A673 (cell line): ENCODE measurements around the gene SORL1. TPM values are rescaled to one million over a fixed set of nuclear protein-coding genes. Genes with fewer than 3 reads are reported as not detected.

Source experiments
- BruUV-seq: library from RNA; stranded (reverse); fragments of 400-500 nt; replicated peaks from 2 replicates; lab custom pipeline; 2021; lab: Mats Ljungman, UMichigan
- CTCF ChIA-PET: fragments of 300-600 bp; sonication (Branson Sonifier 250); formaldehyde crosslinking; loops from one replicate; lab custom pipeline; 2022; ENCODE audit warnings: antibody characterized with exemption; lab: Charles Lee
- POLR2A ChIA-PET: fragments of 300-600 bp; sonication (Branson Sonifier 250); formaldehyde crosslinking; loops from one replicate; lab custom pipeline; 2022; ENCODE audit warnings: antibody characterized with exemption; ENCODE audit not compliant: low non-redundant PET; lab: Charles Lee
- DNase-seq: peaks from one replicate; pipeline ENCODE4 v3.0.0-alpha.2; 2015; ENCODE audit warnings: low spot score
- H3K27ac ChIP-seq: fragments of 200-600 bp; sonication (generic); 2 replicates; pipeline ENCODE4 v1.5.1; 2016; ENCODE audit warnings: mixed run types, low read depth, mild to moderate bottlenecking, mixed read lengths, antibody characterized with exemption, low read length; ENCODE audit not compliant: poor library complexity, severe bottlenecking
- H3K27me3 ChIP-seq: fragments of 200-600 bp; sonication (generic); replicated peaks from 2 replicates; pipeline ENCODE4 v1.6.1; 2017; ENCODE audit warnings: mixed run types, low read depth, mild to moderate bottlenecking, mixed read lengths, antibody characterized with exemption, low read length; ENCODE audit not compliant: insufficient read depth, poor library complexity
- H3K36me3 ChIP-seq: fragments of 200-600 bp; sonication (generic); 2 replicates; pipeline ENCODE4 v1.6.1; 2016; ENCODE audit warnings: mixed run types, mild to moderate bottlenecking, mixed read lengths, antibody characterized with exemption, low read length; ENCODE audit not compliant: insufficient read depth, poor library complexity, severe bottlenecking
- H3K4me1 ChIP-seq: fragments of 200-600 bp; sonication (generic); 2 replicates; pipeline ENCODE4 v1.6.1; 2017; ENCODE audit warnings: mixed run types, mild to moderate bottlenecking, mixed read lengths, antibody characterized with exemption, low read length; ENCODE audit not compliant: insufficient read depth, poor library complexity, severe bottlenecking
- H3K4me3 ChIP-seq: fragments of 200-600 bp; sonication (generic); 2 replicates; pipeline ENCODE4 v1.5.1; 2016; ENCODE audit warnings: low read depth, mixed run types, mild to moderate bottlenecking, mixed read lengths, low read length; ENCODE audit not compliant: poor library complexity, severe bottlenecking
- H3K9me3 ChIP-seq: fragments of 200-600 bp; sonication (generic); 2 replicates; pipeline ENCODE4 v1.6.1; 2016; ENCODE audit warnings: mixed run types, low read depth, mild to moderate bottlenecking, mixed read lengths, antibody characterized with exemption, low read length; ENCODE audit not compliant: poor library complexity, severe bottlenecking
- EZH2 ChIP-seq: fragments of 200-600 bp; sonication (generic); IDR thresholded peaks from 2 replicates; pipeline ENCODE4 v1.6.1; 2017; ENCODE audit warnings: borderline replicate concordance, low read depth, mild to moderate bottlenecking, mixed read lengths, antibody characterized with exemption, low read length; ENCODE audit not compliant: poor library complexity, severe bottlenecking
- intact Hi-C: fragments of 100-400 bp; cut with micrococcal nuclease; formaldehyde crosslinking; loops from one replicate; pipeline ENCODE4 v1.10.0; 2022; ENCODE audit not compliant: unreplicated experiment
- total RNA-seq: library from RNA; stranded (reverse); gene quantifications from 2 replicates; pipeline ENCODE4 v1.2.3, GENCODE V29; 2021
- TF ChIP-seq, protein P1 (sequence below): fragments of 300-800, 200-600 bp; sonication (generic); conservative IDR thresholded peaks from 2 replicates; pipeline ENCODE4 v1.5.1; 2017; ENCODE audit warnings: low read depth, mild to moderate bottlenecking, antibody characterized with exemption, low read length, moderate library complexity, mixed read lengths

The SORL1 gene
- total RNA-seq, 1 experiment from 2014 or later, result 0.95 TPM

DNA sequence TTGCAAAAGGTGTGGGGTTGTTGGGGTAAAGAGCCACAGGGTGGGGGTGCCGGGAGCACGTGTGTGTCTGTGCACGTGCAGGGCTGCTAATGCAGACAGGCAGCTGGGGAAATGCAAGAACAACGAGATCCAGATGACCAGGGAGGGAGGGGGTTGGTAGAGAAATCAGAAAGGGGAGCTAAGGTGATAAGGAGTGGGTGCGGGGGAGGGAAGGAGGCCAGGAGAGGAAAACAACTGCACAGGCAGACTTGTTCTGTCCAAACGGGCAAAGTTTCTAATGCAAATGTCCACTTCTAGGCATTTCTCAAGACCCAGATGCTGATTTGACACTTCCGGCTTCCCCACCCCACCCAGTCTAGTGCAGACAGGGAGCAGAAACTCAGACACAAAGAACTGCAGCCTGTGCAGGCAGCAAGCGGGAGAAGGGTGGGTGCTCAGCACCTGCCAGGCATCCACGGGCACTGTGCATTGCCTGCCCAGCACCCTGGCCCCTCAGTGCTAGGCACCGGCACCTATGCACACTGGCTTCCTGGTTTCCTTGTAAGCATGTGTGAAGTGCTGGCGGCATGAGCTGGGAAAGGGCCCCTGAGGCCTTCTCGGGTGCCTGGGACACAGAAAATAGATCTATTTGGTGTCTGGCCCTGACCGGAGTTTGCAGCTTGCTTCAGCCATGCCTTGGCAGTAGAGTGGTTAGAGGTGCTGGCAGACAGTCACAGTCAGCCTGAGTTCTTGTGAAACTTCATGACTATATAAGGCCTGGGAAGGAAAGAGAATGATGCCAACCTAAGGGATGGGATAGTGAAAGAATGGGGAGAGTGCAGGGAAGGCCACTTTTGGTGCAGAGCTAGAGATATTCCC is 220.7 kb downstream of the SORL1 start:
- ChIA-PET CTCF (no interaction called here), POLR2A (no interaction called here)
- Histone ChIP-seq H3K27me3 (no peaks in the 10 kb centered on the region), H3K27ac (no peak overlapping the region), H3K4me1 (peaks cover 29% of the 10 kb centered on the region), H3K9me3 (no peaks in the 10 kb centered on the region), H3K36me3 (no peaks in the 10 kb centered on the region), H3K4me3 (no peak overlapping the region)
- TF ChIP-seq, protein P1, sequence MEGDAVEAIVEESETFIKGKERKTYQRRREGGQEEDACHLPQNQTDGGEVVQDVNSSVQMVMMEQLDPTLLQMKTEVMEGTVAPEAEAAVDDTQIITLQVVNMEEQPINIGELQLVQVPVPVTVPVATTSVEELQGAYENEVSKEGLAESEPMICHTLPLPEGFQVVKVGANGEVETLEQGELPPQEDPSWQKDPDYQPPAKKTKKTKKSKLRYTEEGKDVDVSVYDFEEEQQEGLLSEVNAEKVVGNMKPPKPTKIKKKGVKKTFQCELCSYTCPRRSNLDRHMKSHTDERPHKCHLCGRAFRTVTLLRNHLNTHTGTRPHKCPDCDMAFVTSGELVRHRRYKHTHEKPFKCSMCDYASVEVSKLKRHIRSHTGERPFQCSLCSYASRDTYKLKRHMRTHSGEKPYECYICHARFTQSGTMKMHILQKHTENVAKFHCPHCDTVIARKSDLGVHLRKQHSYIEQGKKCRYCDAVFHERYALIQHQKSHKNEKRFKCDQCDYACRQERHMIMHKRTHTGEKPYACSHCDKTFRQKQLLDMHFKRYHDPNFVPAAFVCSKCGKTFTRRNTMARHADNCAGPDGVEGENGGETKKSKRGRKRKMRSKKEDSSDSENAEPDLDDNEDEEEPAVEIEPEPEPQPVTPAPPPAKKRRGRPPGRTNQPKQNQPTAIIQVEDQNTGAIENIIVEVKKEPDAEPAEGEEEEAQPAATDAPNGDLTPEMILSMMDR, result no peak
- no peak for TF ChIP-seq EZH2
- BruUV-seq, result no TSS peak
- no peak for DNase-seq
- intact Hi-C loops, result no loop called here

DNA sequence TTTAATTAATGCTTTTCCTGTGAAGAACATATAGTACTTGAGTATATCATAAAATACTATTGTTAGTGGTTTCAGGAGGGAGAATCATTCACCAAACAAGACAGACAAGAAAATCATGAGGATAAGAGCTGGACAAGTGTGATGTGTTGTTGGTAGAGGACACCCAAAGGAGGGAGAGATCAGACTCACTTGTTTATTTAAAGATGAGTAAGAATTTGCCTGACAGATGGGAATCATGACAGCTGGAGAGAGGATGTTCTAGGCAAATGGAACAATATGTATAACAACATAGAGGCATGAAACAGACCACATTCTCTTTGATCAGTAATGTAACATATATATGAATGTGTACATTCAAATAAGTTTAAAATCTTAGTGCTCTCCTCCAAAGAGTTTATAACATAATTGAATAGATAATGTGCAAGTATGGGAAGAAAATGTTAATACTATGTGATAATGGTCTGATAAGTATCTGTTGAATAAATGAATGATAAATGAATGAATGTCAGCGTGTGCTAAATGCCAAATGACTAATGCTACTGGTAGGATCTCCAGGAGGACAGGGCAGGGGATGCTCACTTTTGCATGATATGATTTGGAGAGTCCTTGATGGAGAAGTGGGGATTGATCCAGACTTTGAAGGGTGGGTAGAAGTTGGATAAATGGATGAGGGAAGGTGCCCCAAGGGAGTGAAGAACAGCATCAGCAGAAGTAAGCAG is 229.6 kb downstream of the SORL1 start:
- CTCF ChIA-PET, result no interaction called here
- TF ChIP-seq EZH2, result no peak
- TF ChIP-seq, protein P1, result no peak
- Histone ChIP-seq H3K27me3 (no peaks in the 10 kb centered on the region), H3K4me3 (no peak overlapping the region), H3K36me3 (no peaks in the 10 kb centered on the region), H3K9me3 (no peaks in the 10 kb centered on the region), H3K4me1 (no peaks in the 10 kb centered on the region), H3K27ac (no peak overlapping the region)
- POLR2A ChIA-PET, result no interaction called here
- intact Hi-C loops, result no loop called here
- no peak for DNase-seq
- BruUV-seq, result no TSS peak

Other genes starting within 250 kb of the SORL1 start
- gene SC5D, start 159.5 kb upstream of the SORL1 start, total RNA-seq, result 64.7 and 82.5 TPM in 2 replicates